RPMI8226 (cell line): ENCODE data around the gene ZEB2.

Source experiments
- DNase-seq: peaks from one replicate; pipeline ENCODE4 v3.0.0-alpha.2; 2015

The ZEB2 gene

DNA sequence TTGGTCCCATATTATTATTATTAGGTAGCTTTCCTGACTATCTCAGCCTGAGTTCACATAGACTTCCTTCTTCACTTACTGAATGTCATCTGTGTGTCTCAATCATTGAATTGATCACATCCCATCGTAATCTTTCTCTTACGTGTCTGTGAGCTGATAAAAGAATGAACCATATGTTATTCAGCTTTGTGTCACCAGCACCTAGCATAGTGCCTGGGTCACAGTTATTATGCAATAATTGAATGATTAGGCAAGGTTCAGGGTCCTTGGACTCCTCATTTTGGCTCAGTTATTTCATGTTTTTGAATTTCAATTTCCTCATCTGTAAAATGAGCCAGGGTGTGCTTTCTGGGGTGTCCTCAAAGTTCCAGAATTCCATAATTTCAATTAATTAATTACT lies 107.2 kb downstream of the ZEB2 start:
- no peak for DNase-seq

DNA sequence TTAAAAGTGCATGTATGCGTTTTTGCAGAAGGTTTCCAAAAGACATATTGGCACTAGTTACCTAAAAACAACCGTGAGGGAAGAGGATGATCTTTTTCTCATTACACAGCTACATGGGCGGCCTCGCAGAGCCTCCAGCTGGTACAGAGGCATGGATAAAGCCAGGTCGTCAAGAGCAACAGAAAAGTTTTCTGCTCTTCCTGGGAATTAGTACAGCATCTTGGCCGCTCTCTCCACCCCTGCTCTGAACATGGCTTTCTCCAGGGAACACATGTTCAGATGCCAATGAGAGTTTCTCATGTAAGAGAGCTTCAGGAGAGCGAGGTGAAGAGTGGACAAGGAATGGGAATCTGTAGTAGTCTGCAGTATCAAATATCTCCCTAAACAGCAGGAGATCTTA lies 108.4 kb downstream of the ZEB2 start:
- DNase-seq = no peak

DNA sequence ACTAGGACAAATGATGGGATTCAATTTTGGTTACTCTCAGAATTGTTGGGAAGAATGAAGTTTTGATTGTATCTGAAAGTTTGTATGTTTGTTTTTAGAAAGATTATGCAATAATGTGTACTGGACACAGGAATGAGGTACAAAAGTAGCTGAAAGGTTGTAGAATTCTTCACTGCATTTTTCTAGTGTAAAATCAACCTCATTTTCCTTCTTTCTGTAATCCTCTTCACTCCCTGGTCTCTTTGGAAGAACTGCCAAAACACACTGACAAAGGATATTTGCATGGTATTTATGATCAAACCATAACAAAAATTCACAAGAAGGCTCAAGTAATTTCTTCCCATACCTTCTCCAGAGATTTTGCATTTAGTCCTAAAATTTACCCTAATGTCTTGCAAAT lies 110.7 kb downstream of the ZEB2 start:
- no peak for DNase-seq

DNA sequence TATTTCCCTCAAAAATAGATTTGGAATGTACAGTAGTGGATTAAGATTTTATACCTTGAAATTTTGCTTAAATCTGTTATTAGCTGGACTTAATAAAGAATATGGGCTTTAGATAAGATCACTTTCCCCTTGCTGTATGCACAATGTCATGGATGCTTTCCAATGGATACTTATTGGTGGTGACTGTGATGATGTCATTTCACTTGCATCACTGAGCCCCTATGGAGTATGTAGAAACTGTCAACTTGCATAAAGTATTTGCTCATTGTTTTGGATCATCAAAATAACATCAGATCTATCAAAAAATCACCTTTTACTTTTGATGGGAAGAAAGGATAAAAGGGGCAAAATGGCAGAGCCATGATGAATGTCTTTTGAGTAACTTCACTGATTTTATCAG lies 112.7 kb downstream of the ZEB2 start:
- DNase-seq = no peak

DNA sequence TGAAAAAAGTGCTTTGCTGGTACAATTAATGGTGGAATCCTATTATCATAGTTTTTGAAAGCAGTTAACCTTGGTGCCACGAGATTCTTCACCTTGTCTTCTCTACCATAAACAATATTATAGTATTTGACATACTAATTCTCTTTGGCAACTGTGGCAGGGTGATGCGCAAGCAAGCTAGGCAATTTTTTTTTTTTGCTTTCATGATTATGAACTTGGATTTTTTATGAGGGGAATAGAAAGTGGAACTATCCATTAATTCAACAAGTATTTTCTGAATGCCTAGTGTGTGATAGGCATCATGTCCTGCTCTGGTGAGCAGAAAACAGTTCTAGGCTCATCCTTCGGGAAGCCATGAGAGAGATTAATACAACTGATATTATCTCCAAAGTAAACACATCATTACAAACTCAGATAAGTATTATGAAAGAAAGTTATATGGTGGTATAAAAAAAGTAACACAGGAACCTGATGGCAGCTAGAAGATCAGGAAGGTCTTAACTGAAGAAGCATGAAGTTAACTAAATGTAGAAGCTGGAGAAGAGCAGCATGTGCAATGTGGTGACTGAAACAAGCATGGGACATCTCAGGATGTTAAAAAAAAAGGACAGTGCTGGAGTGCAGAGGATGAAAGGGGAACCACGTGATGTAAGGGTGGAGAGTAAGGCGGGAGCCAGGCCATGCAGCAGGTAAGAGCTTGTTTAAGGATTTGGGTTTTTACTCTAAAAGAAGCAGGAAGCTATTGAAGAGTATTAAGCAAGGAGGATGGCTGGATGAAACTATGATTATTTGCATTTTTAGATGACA lies 113.7 kb downstream of the ZEB2 start:
- no peak for DNase-seq

DNA sequence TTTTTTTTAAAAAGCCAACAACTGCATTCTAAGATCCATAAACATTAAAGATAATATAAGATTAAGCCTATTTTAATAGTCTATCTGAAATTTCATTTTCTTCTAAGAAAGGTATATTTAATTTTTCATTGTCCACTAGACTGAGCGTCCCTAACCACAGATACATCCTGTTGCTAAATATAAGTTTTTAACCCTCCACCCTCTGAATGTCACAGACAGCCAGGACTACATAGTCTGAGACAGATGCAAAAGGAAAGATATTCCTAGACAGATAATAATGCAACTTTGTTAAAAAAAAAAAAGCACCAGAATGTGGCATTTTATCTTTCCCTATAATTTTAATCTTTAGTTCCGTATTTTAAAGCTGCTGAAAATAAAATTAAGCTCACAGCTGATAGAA lies 114.6 kb downstream of the ZEB2 start:
- DNase-seq = no peak

DNA sequence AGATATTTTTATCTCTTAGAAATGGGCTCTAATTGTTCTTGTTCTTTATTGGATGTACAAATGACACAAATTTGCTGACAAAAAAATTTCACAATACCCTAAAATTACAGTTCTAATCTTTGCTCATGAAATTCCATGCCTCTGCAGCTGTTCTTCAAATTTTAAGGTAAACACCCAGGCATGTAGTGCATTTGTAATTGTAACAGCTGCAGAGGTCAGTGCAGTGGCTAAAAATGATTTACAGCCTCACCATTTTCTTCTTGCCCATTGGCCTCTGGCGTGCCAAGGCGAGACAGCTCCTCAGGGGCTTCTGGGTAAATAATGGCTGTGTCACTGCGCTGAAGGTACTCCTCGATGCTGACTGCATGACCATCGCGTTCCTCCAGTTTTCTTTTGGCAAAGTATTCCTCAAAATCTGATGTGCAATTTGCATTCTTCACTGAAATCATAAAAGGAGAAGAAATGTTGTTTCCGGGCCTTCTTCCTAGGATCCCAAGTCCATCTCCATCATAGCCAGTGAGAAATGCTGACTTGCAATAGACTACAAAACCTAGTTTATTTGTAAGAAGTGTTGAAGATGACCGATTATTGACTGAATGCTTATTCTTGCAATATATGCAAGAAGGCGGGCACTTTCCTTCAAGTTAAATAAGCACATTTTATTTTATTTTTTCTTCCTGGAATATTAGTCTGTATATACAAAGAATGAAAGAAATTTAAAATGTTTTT lies 115.2 kb downstream of the ZEB2 start:
- DNase-seq = no peak

DNA sequence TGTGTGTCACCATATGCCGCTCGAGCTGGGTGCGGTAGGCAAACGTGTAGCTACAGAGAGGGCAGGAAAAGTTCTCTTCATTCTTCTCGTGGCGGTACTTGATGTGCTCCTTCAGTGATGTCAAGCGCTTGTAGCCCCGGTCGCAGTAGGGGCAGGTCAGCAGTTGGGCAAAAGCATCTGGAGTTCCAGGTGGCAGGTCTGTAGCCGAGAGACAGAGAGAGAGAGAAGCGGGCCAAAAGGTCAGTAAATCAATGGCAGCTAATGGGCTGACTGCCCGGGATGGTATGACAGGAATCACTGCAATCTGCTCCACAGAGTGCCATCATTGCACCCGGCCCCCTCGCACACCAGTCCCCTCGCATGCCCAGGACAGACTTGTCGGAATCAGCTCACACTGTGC lies 116.0 kb downstream of the ZEB2 start:
- no peak for DNase-seq

DNA sequence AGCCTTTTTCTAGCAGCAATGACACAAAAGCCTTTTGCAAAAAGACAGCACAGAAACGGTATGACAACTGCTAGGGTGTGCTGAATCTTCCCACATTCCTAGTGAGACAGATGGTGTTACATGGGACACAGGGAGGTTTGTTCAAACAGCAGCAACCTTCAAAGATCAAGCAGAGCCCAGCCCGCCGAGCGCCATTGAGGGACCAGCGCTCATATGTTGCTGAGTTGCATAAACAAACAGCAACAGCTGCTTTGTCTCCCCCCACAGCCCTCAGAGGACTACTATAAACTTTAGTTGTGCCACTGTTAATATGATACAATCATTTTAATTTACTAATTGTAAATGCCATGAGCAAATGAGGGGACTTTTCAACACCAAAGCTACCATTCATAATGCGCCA lies 117.7 kb downstream of the ZEB2 start:
- no peak for DNase-seq

DNA sequence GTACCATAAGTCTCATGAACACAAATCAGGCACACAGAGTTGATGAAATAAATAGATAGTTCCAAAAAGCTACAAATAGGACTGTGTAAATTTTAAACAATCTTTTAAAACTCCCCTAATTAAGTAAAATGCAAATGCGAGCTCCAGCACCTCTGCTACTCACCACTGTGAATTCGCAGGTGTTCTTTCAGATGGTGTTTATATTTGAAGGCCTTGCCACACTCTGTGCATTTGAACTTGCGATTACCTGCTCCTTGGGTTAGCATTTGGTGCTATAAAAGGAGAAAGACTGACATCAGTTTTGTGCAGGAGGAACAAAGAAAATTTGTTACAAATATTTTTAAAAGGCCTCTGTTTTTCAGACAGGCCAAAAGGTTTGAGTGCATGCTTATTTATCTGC lies 118.9 kb downstream of the ZEB2 start:
- DNase-seq = no peak

DNA sequence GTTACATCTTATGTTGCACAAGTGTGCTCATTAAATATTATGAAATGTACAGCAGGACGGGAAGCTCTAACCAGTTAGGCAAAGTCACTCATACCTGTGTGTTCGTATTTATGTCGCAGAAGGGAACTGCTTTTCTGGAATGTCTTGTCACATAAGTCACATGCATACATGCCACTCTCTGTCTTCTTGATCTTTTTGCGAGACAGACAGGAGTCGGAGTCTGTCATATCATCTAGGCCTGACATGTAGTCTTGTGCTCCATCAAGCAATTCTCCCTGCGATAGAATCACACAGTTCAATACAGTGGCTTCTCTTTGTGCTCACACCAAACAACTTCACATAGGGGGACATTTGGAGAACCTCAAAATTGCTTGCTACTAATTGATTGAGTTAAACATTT lies 123.6 kb downstream of the ZEB2 start:
- no peak for DNase-seq

DNA sequence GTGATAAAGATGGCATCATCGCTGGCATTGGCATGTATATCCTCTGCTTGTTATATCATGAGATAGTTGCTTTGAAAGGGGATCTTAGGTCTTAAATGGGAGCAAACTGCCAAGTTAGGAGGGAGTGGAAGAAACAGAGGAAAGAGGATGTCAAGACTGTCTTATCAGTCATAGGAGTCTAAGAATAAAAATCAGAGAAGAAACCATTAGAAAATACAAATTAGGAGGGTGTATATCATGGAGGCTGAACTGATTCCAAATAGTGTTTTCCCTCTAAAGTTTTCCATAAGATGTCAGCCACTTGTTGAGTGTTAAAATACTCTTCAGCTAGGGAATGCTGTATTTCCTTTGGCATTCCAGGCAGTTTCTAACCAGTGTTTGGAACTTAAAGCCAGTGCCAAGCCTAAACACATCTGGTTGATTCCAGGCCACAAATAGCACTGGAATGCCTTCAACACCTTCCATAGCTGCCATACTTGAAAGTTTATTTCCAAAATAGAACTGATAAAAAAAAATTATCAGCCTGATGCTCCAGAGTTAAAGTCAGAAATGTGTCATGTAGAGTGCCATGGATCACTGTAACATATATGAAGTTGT lies 129.4 kb downstream of the ZEB2 start:
- no peak for DNase-seq

DNA sequence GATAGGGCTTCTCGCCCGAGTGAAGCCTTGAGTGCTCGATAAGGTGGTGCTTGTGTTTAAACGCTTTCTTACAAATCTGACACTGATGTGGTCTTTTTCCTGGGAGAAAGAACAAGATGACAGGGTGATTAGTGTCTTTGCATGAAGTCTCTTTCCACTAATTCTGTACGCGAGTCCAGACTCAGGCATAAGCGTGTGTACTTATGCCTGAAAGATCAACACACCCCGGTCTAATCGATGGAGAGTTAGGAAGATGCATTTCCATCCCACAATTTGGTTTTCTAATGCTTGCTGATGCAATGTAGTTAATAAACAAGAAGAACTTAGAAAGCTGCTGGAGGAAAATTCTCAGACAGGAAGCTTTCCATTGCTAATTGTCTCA lies 130.0 kb downstream of the ZEB2 start:
- no peak for DNase-seq

DNA sequence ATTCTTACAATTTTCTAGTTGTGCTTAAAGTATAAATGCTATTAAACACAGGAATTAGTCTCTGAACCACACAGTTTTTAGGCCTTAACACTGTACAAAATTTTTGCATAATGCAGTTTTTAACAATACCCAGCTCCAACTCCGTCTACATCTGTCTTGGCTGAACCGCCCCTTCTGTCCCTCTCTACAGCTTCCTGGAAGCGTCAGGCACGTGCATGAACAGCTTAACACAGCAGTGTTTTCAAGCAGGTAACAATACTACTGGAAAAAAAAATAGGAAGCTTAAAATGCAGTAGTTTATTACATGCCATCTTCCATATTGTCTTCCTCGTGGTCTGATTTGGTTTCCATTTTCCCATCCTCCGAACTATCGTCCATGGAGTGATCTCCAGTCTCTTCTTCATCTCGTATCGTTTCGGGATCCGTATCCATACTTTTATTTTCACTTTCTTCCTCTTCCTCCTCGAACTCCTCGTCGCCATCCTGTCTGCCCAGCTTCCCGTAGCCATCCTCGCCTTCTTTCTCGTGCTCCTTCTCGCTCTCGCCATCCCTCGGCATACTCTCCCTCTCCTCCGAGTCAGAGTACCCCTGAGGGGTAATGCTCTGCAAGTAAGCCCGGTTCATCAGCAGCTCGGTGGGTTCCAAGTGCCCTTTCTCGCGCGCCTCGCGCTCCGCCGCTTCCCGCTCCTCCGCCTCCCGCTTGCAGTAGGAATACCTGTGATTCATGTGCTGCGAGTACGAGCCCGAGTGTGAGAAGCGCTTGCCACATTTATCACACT lies 130.6 kb downstream of the ZEB2 start:
- DNase-seq = no peak

DNA sequence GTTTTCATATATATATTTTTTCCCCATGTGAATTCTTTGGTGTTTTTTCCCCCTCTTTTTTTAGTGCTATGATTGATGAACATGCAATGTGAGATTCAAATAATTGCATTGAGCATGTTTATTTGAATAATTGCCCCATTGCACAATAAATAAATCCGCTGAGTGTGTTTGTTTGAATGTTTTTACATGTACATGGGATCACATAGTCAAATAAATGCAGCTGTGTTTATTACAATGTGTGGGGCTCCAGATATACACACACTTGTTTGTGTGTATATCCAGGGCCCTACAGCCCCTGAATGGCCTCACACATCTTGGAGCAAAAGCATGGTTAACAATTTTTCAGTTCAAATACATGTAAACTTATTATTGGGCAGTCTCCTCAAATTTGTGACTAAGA lies 134.5 kb downstream of the ZEB2 start:
- no peak for DNase-seq

DNA sequence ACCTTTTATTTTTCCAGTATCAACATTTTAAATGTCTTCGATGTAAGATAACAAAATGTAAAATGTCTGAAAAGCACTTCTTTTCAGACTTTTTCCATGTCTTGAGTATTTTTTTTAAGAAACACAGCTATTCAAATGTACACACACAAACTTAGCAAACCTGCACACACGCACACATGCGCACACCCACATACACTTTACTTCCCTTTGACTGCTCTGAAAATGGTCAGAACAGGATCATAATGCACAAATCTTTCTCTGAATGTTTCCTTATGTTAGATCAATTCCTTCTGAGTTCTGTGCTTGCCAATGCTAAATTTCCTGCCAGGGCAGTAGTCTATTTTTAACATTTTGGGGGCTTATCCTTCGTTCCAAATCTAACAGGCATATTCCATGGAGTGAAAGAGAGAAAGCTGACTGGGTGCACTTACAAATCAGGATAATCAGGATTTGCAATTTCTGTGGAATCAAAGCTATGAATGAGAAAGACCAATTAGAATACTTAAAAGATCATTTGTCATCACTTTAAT lies 136.3 kb downstream of the ZEB2 start:
- DNase-seq = no peak

DNA sequence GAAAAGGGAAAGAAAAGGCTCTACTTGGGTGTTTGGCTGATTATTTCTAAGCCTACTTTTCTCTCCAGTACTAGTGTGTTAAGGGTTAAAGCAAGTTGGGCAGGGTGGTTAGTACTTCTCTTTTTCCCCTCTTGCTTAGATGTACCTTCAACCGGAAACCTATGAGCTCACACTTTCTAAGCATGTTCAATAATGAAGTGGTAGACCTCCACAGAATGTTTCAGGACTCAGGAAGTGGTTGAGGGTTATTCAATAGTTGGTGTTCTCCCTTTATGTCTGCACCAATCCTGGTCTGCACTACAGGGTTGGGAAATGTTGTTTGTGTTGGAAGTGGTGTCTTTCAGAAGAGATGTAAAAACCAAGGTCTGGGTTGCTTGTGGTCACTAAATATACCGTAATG lies 137.1 kb downstream of the ZEB2 start:
- DNase-seq = no peak

DNA sequence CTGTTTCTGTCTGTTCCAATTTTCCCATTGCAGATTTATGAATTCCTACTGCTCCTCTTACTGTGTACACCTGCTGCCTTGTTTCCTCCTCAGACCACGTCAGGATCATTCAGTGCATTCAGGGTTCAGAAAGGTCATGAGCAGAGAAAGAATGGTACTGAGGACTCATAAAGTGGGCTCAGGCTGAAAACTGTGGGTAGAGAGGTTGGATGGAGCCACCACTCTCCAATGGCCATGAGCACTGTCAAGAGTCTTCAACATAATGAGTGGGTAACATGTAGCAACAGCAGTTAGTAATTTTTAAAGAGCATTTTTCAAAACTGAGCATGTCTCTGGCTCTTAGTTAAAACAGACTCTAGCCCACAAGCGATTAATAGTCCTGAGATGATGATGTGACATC lies 138.2 kb downstream of the ZEB2 start:
- DNase-seq = no peak

DNA sequence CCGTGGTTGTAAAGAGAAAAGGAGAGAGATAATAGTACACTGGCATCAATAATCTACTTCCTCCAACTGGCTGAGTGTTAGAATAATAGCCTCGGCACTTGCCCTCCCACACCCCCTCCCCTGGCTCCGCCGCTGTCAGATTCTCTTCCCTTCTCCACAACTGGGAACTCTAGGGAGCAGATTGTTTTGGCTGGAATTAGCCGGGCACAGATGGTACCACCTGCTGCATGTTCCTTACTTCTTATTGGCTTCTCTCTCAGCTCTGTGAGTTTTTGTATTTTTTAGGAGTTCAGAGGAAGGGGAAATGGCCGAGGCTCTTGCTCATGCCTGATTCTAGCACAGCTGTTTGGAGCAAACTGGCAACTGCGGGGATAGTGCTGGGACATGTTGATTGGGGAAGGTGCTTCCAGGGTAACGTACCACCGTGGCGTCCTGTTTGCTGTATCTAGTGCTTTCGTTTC lies 140.0 kb downstream of the ZEB2 start:
- DNase-seq = no peak

DNA sequence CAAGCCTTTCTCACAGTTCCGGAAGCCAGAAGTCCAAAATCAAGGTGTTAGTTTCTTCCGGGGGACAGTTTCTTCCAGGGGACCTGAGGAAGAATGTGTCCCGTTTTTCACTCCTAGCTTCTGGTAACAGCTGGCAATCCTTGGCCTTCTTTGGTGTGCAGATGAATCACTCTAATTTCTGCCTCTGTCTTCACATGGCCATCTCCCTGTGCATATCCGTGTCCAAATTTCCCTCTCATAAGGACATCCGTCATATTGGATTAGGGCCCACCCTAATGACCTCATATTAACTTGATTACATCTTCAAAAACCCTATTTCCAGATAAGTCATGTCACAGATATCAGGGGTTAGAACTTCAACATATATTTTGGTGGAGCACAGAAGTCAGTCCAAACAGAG lies 141.4 kb downstream of the ZEB2 start:
- no peak for DNase-seq

DNA sequence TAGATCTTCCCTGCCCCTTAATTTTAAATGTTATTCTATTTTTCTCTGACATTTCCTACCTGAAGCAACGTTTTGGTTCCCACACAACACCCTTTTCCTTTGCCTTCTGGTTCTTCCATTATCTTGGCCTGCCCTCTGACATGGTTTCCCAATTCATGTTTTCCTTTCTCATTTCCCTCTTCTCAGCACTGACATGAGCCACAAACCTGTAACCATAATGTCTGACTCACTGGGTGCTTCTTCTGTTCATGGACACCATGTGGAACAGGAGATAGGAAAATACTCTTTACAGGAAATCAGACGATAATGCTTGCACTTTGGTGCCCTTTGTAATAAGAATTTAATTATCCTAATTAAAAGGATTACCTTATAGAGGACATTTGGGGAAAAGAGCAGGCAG lies 142.0 kb downstream of the ZEB2 start:
- no peak for DNase-seq

DNA sequence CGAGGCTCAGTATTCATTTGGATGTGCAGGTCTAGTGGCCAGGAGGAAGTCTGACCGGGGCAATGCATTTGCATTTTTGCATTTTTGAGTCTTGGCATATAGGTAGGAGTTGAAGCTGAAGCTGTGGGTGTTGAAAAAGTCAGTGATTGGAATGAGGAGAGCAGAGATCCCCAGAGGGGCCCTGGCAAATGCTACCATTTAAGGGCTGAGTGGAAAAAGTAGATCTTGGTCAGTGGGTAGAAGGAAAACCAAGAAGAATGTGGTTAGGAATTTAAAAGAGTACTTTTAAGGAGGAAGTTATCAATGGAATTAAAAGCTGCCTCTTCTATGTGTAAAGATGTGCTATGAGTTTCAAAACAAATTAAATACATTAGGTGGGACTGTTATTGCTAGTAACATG lies 143.0 kb downstream of the ZEB2 start:
- no peak for DNase-seq

DNA sequence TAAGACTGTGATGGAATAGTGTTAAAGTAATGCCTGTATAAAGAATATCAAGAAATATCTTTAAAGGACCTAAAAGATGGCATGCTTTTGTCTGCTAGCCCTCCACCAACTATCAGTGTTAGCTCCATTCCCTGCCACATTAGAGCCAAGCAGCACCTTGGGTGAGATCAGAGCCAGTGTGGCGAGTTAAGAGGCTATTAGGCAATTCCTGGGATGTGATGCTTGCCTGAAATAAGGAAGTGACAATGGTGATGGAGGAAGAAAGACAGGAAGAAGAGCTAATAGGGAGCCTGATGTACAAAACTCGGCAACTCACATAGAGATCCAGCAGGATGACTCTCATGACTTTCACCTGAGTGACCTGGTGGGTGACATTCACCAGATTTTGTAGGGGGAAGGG lies 143.5 kb downstream of the ZEB2 start:
- DNase-seq = no peak
